ENCODE results near the gene QSOX2.

The QSOX2 gene, protein sequence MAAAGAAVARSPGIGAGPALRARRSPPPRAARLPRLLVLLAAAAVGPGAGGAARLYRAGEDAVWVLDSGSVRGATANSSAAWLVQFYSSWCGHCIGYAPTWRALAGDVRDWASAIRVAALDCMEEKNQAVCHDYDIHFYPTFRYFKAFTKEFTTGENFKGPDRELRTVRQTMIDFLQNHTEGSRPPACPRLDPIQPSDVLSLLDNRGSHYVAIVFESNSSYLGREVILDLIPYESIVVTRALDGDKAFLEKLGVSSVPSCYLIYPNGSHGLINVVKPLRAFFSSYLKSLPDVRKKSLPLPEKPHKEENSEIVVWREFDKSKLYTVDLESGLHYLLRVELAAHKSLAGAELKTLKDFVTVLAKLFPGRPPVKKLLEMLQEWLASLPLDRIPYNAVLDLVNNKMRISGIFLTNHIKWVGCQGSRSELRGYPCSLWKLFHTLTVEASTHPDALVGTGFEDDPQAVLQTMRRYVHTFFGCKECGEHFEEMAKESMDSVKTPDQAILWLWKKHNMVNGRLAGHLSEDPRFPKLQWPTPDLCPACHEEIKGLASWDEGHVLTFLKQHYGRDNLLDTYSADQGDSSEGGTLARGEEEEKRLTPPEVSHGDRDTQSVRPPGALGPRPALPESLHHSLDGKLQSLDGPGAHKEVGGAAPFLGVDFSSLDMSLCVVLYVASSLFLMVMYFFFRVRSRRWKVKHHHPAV

DNA sequence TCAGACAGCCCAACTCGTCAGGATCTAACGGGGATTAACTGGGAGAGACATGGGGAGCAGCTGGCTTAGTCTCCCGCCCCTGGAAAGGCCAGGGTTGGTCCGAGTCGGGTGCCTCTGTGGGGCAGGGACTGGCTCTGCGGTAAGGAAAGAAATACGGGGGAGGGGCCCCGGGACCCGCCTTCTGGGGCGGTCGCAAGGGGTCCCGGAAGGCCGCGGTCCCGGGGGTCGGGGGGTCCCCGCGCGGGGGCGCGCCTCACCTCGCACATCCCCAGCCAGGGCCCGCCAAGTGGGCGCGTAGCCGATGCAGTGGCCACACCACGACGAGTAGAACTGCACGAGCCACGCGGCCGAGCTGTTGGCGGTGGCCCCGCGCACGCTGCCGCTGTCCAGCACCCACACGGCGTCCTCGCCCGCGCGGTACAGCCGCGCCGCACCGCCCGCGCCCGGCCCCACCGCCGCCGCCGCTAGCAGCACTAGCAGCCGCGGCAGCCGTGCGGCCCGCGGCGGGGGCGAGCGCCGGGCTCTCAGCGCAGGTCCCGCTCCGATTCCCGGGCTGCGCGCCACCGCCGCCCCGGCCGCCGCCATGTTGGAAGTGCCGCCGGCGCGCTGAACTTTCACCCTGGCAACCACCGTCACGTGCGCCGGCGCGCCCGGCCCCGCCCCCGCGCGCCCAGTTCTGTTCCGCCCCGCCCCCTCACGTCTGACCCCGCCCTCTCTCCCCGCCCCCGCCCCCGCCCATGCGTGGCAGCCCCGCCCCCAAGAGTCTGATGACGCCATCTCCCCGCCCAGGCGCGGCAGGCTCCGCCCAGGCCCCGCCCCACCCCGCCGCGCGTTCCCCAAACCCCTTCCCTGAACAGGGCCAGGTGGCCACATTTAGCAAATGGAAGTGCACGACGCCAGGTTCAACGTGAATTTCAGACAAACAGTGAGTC is at the start of gene QSOX2:
TSS of gene QSOX2 (minus strand) at position 594 of the 932 bp plus-strand sequence. CDS start at position 585, 9 bp downstream.
- DNase-seq (ENCODE audit: low read depth), result no peak

DNA sequence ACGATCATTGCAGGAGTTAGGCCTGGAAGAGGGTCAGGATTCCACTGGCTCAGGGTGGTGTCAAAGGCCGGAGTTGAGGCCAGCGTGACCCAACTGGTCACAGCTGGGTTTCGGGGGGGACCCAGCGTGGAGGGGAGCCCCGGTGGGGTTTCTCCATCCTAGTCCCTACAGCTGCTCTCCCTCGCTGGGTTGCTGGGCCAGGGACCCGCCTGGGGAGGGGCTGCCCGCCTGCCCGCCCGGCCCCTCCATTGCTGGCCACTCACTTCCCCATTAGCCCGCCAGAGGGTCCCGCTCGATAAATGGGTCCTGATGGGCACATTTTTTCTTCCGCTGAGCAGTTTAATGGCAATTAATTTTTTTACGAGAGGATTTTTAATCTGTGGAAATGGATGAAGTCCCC is 49.4 kb upstream of the QSOX2 start:
- no peak for DNase-seq (ENCODE audit: low read depth)

DNA sequence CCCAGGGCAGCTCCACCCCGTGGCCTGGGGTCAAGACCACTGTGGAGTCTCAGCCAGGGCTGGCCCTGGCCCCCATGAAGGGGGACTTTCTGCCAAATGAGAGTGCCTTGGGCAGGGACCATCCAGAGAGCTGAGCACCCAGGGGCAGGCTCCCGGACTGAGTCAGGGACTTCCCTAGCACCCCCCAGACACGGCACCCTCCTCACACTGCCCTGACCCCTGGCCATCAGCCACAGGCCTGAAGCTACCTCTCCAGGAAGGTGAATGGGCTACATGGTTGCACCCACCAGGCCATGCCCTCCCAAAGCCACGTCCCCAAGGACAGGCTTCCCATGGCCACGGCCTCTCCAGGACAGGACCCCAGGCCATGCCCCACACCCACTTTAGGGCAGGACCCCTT is 48.8 kb upstream of the QSOX2 start:
- no peak for DNase-seq (ENCODE audit: low read depth)

DNA sequence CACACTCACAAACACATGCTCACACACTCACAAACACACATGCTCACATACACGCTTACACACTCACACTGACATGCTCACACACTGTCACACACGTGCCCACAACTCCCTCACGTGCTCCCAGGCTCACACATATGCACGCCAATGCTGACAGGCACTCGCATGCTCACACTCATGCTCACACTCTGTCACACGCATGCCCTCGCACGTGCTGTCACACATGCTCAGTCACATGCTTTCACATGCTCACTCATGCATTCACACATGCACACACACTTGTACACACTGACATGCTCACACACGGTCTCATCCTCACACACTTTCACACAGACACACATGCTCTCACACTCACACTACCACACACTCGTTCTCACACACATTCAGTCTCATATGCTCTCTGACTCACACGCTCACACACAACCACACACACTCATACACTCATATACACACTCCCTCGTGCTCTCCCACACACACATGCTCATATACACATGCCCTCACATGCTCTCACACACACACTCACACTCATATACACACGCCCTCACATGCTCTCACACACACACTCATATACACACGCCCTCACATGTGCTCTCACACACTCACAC is 48.0 kb upstream of the QSOX2 start:
- DNase-seq (ENCODE audit: low read depth), result no peak

DNA sequence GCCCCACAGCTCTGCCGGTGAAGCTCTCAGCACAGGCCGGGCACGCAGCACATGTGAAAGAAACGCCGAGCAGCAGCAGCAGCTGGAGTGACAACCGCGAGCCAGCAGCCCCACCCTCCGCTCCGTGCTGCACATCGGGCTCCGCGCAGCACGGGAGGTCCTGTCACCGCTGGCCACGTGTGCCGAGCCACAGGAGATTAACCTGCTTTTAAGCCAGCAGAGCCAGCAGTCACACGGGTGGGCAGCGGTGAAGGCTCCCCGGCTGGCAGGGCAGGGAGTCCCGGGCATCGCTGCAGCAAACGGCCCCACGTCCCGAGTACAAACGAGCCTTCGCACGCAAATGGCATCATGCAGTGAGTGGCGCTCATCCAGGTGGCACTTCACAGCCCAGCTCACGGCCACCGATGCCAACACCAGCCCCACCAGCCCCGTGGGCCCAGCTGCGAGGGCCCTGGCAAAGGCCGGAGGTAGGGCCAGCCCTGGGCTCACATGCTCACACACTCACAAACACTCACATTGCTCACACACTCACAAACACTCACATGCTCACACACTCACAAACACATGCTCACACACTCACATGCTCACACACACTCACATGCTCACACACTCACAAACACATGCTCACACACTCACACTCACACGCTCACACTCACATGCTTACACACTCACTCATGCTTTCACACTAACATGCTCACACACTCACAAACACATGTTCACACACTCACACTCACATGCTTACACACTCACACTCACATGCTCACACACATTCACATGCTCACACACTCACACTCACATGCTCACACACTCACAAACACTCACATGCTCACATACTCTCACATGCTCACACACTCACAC is 47.2 kb upstream of the QSOX2 start:
- no peak for DNase-seq (ENCODE audit: low read depth)

DNA sequence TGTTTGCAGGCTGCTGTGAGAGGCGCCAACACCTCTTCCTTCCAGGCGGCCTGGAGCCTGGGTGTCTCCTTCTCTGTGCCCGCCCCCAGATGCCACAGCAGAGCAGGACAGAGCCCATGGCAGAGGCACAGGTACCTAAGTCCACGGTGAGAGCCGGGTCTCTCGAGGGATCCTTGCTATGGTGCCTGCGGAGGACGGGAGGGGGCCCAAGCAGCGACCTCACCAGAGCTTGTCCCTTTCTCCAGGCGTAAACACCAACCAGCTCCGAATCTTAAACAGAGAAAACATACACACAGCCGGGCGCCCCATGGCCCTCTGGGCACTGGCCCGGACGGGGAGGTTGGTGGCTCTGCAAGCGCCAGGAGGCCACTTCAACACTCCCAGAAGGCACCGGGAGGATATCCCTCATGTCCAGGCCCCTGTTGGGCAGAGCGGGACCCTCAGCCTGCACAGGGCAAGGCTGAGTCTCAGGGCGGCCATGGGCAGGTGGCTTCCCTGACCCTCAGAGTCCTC is 46.5 kb upstream of the QSOX2 start:
- no peak for DNase-seq (ENCODE audit: low read depth)

DNA sequence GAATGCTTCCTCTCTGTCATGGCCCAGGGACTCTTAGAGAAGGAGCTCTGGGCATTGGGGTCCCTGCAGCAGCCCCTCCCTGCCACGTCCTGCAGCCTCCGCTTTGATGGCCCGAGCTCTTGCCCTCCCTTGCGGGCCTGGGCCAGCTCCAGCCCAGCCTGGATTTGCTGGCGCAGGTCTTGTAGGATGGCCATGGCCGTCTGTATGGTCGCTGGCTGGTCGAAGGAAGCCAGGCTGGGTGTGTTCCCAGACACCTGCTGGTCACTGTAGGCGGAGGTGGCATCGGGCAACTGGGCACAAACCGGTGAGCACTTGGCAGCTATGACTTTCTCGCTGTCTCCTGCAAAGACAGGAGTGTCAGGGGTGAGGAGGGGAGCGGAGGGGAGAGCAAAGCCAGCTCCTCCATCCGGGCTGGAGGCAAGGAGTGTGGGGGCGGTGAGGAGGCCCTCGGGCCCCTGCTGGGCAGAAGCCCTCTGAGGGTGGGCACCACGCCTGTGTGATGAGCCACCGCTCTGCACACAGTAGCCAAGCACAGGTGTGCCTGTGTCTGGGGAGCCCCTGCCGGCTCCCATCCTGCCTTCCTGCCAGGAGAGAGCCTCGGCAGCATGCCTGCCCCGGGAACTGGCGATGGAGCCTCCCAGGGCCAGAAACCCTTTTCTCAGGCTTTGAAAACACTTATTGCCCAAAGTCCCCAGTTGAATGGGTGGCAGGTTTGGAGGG is 45.9 kb upstream of the QSOX2 start:
- DNase-seq (ENCODE audit: low read depth), result no peak

DNA sequence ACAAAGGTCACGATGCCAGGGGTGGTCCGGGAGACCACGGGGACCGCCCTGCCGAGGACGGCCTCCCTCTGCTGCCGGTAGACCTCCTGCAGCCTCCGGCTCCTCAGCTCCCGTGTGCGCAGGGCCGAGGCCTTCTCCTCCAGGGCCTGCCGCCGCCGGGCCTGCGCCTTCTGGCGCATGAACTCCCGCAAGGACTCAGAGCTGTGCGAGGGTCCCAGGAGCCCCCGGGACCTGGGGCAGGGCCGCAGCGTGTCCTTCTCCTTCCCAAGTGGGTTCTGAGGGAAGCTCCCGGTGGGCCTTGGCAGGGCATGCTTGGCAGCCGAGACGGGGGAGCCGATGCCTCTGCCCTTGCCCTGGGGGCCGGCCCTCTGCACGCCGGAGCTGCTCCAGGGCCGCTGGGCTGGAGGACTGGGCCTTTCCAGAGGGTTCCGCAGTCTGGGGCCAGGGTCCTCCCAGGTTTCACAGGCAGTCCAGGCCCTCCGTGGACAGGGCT is 44.9 kb upstream of the QSOX2 start:
- no peak for DNase-seq (ENCODE audit: low read depth)

DNA sequence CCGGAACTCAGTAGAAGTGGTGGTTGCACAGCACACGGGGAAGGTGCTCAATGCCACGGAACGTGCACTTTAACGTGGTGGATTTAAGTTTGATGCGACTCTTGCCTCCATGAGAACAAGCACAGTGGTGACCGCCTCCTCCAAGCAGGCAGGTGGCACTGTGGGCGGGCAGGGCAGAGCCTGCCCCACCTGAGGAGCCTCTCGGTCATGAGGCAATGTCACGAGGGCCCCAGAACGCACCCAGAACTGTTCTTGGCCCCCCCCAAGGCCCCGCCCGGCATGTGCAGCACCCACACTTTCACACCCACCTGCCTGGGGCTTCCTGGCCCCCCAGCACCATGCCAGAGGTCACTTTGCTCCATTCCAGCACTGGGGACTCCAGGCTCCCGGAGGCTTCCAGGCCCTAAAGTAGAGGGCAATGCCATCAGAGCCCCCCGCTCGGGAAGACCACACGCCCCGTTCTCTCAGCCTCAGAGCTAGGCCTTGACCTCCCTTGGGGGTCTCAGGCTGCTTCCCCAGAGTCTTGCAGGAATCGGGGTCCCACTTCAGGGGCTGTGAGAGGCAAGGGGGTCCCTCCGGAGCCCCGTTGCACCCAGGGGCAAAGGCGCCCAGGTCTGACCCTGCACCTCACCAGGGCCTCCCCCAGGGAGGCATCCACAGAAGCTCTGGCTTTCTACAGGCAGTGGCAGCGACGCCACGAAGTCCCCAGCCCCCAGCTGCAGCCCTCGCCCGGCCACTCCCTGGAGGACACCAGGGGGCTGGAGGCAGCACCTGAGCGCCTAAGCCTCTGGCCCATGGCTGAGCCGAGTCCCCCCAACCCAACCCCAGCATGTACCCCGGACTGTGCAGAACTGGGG is 44.3 kb upstream of the QSOX2 start:
- no peak for DNase-seq (ENCODE audit: low read depth)

DNA sequence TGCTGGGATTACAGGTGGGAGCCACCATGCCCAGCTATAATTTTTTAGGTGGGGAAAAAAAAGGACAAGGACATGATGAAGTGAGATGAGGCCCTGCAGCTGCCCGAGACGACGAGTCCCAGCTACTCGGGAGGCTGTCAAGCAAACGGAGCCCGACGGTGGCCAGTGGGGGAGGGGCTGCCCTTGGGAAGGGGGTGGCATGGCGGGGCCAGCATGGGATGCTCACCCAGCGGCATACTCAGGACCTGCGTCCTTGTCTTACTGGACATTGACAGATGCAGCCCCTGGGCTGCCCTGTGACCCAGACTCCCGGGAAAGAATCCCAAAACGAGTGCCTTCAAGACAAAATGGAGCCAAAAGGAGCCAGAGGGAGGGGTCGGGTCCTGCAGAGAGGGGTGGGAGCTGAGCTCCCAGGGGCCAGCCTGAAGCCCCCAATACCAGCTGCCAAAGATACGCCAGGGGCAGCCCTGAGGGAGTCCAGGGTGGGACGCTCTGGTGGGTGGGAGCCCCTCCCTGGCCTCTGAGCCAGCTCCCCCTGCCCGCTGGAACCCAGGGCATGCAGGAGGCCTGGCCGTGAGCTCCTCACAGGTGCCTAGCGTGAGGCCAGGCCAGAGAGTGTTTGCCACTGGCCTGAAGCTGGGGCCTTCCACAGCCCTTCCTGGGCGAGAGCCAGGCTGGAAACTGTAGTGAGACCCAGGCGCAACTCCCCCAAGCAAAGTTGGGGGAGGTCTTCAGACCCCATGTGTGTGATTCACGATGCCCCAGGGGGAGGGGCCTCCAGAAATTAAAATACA is 42.5 kb upstream of the QSOX2 start:
- DNase-seq (ENCODE audit: low read depth), result no peak

DNA sequence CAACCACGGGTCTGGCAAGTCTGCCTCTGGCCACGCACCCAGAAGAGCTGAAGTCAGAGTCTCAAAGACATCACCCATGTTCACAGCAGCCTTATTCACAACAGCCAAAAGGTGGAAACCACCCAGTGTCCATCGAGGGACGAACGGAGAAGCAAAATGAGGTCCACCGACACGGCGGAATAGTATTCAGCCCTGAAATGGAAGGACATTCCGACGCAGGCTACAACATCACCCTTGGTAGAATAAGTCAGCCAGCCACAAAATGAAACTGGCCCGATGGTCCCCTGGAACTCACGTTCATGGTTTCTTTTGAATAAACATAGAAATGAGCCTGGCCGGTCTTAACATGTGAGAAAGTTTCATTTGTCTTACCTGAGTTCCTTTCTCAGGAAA is 41.4 kb upstream of the QSOX2 start:
- no peak for DNase-seq (ENCODE audit: low read depth)

DNA sequence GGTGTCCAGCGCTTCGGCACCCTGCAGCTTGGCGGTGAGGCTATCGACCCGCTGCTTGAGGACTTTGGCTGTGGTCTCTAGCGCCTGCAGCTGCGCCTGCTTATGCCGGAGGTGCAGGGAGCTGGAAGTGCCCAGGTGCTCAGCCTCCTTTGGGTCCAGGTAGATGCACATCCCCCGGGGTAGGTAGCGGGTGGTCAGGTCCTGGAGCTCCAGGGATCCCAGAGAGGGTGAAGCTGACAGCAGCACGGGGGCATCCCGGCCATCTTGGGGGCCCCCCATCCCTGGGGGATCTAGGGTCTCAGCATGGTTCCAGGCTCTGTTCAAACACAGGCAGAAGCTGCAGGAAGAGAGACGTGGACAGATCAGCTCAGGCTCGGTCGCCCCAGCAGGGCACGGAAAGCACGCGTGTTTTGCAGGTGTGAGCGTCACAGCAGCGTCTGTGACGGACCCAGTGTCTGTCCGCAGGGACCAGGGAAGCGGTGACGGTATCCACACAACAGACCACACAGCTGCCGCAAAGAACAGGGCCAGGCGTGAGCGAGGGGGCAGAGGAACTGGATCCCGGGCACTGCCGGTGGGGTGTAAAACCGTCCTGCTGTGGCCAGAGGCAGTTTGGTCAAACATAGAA is 40.9 kb upstream of the QSOX2 start:
- no peak for DNase-seq (ENCODE audit: low read depth)

DNA sequence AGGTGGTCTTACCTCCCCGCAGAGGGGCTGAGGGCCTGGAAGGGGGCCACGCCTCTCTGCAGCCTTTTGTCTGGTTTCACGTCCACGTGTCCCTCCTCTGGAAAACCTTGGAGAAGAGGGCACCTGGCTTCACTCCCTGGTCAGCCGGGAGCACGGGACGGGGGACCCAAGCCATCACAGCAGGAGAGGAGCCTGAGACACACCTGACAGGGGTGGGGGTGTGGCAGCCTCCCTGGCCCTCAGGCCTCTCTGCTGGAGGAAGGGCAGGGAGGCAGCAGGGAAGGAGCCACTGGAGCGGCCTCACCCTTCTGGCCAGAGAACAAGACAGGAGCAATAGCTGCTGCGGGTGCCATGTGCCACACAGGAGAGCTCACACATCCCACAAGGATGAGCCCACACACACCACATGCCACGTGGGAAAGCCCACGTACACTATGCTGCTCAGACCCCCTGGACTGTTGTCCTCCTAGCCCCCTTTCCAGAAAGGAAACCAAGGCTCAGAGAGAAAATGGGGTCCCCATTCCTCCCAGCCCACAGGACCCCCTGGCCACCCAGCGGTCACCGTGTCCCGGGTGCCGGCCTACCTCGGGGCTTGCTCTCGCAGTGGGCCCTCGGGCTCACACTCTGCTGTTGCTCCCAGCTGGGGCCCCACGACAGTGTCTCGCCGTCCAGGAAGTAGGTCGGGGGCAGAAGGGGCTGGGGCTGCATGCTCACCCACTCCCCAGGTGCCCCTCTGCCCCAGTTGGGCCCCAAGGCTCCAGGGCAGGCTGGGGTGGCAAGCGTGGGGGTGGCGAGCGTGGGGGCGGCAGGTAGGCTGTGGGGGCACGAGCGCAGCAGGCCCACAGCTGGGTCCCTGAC is 40.1 kb upstream of the QSOX2 start:
- DNase-seq (ENCODE audit: low read depth), result no peak

DNA sequence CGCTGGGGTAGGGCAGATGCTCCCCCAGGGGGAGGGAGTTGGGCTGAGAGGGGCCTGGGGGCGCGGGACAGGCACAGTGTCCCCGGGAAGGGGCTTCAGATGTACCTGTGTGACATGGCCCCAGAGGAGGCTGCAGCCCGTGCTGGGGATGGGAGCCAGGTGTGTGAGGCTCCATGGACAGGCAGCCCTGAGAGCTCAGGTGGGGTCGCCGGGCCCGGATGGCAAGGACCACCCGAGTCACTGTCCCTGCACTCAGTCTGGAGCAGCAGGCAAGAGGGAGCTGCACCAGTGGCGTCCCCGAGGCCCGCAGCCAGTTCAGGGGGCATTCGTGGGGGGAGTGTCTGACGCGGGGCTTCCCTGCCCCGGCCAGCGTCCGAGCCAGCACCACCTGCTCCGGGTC is 39.3 kb upstream of the QSOX2 start:
- DNase-seq (ENCODE audit: low read depth), result no peak

DNA sequence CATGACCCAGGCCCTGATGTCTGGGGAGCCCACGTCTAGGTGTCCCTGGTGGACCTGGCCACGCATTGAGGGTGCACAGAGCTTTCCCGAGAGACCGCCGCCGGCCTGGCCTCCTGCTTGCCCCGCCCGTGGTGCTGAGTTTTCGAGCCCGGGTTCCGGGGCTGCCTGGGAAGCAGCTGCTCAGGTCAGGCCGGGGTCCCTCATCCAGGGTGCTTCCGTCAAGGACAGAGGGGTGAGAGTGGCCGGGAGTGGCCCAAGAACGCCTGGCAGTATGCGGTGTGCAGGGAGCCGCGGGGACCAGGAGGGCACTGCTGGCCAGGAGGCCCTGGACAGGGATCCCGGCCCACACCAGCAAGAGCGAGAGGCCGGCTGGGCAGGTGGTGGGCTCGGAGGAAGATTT is 38.7 kb upstream of the QSOX2 start:
- no peak for DNase-seq (ENCODE audit: low read depth)

DNA sequence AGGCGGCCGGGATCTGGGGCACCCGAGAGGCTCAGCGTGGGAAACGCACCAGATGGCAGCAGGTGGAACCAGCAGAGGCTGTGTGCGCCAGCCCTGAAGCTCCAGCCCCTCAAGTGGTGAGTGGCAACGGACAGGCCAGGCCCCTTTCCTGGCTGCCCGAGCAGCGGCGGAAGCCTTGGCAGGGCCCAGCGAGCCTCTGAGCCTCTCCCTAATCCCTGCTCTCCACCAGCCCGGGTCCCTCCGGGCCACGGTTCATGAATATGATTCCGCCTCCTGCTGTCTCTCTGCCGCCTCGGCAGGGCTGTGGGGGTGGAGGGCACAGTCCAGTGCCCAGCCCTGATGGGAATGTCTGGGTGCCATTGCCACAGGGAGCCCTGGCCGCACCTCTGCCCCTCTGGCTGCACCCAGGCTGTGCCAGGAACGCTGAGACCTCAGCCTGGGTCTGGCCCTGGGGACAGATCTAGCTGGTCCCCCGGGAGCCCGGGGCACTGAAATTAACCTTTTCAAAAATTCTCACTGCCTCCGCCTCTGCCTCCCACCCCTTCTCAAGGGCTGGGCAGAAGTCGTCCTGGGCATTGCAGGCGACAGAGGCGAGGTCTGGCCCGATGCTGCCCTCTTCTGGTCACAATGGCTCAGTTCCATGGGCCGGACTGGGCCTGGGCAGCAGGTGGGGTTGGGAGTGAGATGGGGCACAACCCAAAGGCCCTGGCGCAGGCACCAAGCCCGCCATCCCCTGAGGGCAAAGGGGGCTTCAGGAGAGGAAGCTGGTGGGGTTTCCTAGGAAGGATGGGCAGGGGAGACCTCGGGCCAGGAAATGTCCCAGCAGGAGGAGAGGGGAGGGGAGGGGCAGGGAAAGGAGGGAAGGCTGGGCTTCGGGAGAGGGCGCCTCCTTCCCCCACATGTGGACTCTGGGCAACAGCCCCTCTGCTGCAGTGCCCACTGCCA is 38.0 kb upstream of the QSOX2 start:
- DNase-seq (ENCODE audit: low read depth), result no peak
